Bone marrow (tissue), 2 donors: Measurements from ENCODE around the gene NTN4.
"Not testable (repeated sequence)": the region's sequence is repeated elsewhere in the genome, so short reads cannot be mapped to it uniquely, and the experiment has no call there.

Experiments
- DNase-seq, 2 donors: peaks; one replicate each; lab custom pipeline; 2025; lab: John Stamatoyannopoulos, UW

The NTN4 gene

DNA sequence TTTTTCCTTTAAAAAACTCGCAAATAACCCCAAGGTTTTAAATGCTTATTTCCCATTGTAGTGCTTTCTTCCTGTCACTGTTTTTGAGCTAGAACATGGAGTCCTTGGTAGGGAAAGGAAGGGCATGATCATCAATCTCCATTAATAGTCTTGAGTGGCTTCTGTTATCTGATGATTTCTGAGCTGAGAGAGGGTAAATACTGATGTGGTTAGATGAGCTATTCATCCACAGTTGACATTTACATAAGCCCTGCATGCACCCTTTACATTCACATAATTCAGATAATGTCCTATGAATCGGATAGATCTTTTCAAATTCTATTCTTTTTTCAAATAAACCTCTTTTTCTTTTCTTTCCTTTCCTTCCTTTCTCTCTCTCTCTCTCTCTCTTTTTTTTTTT, 81.4 kb downstream of the NTN4 start:
- DNase-seq = no peak

- no peak for DNase-seq
These were observed 85.4 kb downstream of the NTN4 start for GRCh38 chr12:95705143-95705542.

DNA sequence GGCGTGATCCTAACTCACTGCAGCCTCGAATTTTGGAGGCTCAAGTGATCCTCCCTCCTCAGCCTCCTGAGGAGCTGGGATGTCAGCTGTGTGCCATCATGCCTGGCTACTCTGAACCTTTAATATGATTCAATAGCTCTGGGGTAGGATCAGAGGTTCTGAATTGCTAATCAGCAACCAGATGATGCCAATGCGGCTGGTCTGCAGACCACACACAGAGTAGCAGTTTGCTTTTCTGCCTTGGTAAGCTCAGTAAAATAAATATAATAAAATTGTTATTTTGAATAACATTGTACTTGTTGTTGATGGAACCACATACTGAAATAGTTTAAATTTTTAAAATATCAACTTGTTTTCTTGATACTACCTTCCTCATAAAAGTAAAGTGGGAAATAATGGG, 86.6 kb downstream of the NTN4 start:
- DNase-seq = no peak

GRCh38 chr12:95701722-95702418, 88.7 kb downstream of the NTN4 start:
- DNase-seq = no peak

DNA sequence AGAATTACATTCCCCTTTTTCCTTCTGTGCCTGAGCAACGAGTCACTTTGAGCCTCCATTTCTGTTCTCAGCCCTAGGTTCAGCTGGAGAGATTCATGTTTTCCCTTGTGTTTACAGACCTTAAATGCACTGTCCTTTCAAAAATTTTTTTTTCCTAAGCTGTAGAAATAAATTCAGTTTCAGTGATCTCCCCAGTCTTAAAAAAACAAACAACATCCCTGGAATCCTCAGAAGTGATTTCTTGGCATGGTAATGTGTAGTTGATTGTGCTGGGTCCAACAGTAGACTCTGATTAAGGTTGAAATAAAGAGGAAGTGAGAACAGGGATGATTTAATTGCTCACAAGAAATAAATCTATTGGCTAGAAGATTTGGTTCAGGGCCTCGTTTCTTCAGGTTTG, 89.3 kb downstream of the NTN4 start:
- DNase-seq = no peak

DNA sequence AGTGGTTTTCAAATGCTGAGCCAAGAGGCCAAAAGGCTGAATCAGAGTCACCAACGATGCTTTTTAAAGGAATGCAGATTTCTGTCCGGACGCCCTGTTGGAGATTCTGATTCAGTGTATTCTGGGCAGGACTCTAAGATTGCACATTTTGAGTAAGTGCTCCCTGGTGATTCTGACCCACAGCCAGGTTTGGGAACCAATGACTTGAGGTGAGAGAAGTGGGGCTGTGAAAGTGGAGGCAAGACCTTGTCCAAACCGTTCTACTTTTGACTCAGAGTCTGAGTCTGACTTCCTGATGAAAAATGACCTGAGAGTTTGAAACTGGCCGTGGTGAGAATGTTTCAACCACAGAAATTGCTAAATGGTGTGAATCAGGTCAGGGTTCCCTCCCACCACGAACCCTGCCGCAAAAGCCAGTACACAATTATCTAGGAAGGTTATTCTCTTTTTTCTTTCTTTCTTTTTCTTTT, 90.2 kb downstream of the NTN4 start:
- no peak for DNase-seq

GRCh38 chr12:95699579-95699978, 91.0 kb downstream of the NTN4 start:
- DNase-seq = no peak

DNA sequence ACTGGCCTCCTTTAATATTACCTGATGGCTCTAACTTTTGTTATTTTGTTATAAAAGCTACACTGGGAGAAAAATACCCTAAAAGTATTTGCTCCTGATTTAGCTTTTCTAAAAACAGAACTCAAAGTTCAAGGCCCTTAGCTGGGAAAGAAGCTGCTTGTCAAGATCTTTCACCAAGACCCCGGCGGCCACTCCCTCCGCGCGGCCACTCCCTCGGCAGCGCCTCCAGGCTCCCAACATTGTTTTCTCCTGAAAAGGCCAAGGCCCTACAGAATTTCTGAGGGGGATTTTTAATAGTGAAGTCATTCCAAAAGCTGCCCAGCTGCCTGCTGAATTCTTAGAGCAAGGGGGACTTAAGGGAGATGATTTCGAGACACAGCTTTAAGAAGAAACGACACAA, 96.4 kb downstream of the NTN4 start:
- no peak for DNase-seq

DNA sequence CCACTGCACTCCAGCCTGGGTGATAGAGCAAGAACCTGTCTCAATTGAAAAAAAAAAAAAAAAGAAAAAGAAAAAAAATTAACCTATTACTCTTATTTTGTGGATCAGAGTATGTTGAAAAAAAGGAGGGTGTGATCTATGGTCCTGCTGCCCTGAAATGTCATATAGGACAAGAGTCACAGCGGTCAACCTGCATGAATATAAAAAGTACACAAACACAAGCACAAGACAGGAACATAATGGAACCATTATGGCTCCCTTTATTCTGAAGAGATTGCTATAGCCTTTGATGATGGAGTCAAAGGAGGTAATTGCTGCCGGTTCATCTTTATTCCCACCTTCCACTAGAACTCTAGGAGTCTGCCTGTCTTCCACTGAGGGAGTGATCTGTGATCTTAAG, 96.9 kb downstream of the NTN4 start:
- DNase-seq = no peak

DNA sequence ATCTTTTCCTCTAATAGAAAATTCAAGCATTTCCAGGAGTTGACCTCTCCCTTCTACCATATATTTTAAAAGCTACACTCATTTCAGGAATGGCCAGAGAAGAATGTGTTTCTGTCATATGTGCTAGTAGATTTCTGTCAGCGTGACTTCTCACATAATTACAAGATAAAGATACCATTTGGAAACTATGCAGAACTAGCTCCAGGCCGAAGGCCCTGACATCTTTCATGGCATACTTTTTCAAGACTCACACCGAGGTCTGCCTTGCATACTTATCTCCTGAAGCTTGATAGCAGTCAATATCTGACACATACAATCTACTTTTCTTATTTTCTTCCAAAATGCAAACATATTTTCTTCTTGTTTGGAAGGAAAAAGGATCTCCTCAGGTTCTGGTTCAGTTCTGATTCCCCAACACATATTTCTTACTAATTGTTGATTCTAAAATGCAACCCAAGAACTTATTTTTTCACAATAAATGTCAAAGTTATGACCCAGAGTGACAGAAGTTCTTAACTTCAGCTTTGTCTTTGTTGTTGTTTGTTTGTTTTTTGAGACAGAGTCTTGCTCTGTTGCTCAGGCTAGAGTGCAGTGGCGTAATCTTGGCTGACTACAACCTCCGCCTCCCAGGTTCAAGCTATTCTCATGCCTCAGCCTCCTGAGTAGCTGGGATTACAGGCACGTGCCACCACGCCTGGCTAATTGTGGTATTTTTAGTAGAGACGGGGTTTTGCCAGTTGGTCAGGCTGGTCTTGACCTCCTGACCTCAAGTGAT, 99.5 kb downstream of the NTN4 start:
- no peak for DNase-seq

DNA sequence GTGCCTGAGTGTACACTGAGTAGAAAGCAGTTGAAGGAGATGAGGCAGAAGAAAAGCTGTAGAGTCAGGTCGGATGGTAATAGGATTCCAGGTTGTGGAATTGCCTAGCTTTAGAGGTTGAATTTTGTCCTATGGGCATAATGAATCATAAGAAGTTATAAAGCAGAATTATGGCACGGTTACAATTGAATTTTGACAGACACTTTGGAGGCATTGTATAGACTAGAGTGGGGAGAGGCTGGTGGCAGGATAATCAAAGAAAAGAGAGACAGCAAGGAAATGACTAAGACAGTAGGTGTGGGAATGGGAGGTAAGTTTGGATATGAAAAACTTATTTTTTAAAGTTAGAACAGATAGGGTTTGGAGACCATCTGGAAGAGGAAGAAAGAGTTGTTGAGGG, 102.6 kb downstream of the NTN4 start:
- DNase-seq = no peak

DNA sequence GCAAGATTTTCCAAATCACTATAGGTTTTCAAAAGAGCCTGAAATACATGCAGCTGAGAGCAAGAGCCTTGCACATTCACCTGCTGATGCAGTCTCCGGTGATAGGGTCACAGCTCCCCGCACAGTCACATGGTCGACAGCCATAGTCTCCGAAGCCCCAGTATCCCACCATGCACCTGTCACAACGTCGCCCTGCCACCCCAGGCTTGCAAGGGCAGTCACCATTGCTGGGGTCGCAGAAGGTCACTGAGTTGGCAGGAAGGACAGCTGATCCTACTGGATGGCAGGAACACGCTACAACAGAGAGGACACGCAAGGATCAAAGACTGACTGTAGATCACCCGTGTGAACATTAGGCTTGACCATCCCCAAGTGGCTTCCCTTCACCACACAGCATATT, 107.1 kb downstream of the NTN4 start:
- no peak for DNase-seq

DNA sequence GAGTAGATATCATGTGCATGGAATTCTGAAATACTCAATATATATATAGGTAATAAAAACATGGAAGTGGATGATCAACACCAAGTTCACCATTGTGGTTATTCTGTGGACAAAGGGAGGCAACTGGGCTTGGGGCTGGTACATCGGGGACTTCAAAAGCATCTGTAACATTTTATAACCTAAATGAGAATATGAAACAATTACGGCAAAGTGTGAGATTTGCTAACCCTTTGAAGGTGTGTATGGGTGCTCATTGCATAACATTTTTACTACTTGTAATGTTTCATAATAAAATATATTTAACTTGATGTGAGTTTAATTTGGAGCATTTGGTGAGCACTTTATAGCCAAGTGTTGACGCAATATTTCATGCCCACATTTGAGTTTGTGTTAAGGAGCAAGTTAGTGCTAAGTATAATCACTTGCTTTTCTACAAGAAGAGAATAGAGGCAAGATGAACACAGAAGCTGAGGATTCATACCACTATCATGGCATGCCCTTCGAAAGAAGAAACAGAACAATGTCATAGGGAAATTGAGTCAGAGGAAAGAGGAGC, 109.3 kb downstream of the NTN4 start:
- DNase-seq = no peak

DNA sequence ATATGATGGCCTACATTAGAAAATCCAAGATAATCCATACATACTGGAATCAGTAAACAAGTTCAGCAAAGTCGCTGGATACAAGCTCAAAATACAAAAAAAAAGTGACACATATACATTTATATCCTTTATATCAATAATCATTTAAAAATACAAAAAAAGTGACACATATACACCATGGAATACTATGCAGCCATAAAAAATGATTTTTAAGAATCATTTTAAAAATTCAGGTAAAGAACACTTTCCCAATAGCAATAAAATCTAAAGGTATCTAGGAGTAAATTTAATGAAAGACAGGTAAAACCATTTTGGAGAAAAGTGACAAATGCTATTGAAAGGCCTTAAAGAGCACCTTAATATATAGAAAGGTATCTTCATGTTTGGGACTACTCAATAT, 111.9 kb downstream of the NTN4 start:
- DNase-seq = no peak

- DNase-seq = not testable (repeated sequence)
These were observed 112.8 kb downstream of the NTN4 start for GRCh38 chr12:95677782-95678181.

GRCh38 chr12:95674631-95675030, 115.9 kb downstream of the NTN4 start:
- no peak for DNase-seq

DNA sequence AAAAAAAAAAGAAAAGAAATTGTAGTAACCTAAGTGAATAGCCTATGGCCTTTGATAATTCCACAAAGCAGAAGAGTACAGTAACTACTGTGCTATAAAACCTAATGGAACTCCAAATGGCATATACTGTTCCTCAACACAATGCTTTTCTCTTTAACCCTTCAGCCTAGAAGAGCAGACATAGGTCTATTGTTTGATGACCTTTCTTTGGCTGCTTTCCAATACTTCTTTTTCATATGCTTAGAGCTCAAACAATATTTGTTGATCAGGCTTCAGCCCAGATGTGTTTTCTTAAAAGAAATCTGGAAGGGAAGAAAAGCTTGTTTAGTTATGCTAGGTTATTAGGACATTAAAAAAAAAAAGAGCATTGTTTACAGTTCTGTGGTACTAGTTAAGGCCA, 116.4 kb downstream of the NTN4 start:
- DNase-seq = no peak

DNA sequence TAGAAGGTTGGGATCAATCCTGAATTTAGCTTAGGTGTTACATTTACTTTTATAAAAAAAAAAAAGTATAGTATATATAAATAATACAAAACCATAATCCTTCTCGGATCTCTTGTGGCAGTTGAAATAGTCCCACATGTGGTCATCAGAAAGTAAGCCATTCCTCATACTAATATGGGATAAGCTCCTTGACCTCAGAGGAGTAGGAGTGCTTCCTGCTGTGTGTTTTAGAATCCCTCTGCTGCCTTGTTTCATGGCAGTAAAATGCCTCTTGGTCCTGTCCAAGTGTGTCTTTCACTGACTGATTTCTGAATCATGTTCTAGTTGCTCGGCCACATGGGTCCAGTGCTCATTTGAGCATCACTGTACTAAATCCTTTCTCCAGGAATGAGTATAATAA, 117.0 kb downstream of the NTN4 start:
- DNase-seq = no peak

DNA sequence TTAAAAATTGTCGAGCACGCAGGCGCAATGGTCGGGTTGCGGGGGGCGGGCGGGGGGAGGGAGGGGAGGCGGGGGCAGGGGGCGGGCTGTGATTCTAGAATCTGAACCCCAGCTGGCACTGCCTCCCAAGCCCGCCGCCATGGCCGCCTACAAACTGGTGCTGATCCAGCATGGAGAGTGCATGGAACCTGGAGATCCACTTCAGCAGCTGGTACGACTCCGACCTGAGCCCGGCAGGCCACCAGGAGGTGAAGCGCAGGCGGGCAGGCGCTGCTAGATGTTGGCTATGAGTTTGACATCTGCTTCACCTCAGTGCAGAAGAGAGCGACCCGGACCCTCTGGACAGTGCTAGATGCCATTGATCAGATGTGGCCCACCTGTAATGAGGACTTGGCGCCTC, 118.4 kb downstream of the NTN4 start:
- no peak for DNase-seq

DNA sequence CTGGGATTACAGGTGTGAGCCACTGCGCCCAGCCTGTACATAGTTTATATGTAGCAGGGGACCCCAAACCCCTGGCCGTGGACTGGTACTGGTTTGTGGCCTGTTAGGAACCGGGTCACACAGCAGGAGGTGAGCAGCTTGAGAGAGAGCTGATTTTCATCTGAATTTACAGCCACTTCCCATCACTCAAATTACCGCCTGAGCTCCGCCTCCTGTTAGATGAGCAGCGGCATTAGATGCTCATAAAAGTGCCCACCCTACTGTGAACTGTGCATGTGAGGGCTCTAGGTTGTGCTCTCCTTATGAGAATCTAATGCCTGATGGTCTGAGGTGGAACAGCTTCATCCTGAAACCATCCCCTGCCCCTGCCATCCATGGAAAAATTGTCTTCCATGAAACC, 119.3 kb downstream of the NTN4 start:
- no peak for DNase-seq

DNA sequence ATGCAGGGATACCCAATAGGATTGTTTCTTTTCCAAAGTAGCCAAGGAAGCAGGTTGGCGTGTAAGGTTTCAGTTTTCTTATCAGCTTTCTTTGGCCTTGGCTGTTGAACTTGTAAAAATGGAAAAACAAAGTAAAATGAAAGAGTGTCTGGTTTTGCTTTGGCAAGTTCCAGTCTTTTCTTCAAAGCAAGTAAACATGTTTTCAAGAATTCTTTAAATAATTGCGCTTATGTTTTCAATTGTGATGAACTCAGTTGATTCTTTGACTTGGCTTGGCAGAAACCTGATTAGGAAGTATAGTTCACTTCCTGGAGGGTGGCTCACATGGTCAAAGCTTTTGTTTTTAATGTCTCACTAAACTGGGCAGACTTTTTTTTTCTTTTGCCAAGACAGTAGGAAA, 127.0 kb downstream of the NTN4 start:
- DNase-seq = no peak

DNA sequence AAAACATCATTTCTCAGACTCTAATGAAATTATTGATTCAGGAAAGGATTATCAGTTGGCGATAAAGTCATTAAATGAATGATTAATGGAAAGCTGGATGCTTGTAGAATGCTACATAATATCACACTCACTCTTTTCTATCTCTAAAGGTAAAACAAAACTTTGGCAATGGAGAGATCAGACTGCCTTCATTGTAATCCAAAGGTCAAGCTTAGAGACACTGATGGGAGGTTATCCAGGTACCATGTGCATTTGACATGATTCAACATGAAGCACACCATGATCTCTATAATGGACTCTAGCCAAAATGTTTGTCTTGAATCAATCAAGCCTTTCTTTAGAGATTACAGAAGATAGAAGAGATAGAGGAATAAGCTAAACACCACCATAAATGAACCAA, 129.2 kb downstream of the NTN4 start:
- no peak for DNase-seq

DNA sequence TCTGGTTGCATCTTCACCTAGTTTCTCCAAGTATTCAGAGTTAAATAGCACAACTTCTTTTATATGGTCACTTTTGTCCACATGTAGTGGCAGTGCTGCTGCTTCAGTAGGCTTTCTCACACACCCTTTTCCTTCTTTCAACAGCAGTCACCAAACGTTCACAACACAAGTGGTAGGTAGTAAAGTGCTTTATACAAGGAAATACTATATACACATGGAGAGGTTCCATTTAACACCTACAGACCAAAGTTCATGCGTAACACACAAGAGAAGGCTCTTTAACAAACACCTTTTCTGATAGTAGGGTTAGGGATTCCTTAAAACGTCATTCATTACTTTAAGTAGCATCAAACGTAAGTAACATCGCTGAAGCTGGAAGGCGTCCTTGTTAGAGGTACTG, 132.2 kb downstream of the NTN4 start:
- DNase-seq = no peak
